ENCODE measurements around the gene ST7.

GRCh38 chr7:117273814-117274225 is 320.5 kb downstream of the ST7 start:
- no peak for TF ChIP-seq POLR2A (IDR thresholded peaks at IDR 0.05)
- no peak for TF ChIP-seq CTCF (IDR thresholded peaks at IDR 0.05)
- no peak for TF ChIP-seq POLR2AphosphoS5 (IDR thresholded peaks at IDR 0.05)
- no peak for TF ChIP-seq EP300 (IDR thresholded peaks at IDR 0.05)
